Activated B cell treated with CpG ODN at 0.5 μM for 24 hours (primary cell): Measurements from ENCODE around the gene ANP32A. TPM values are rescaled to one million over a fixed set of nuclear protein-coding genes. Genes with fewer than 3 reads are reported as not detected.

Experiments used
- ATAC-seq: fragments of 200-7000 bp; cut with Tn5 transposase; one replicate; pipeline ENCODE4 v1.10.0; 2021; ENCODE audit warnings: low read depth, mild to moderate bottlenecking, moderate library complexity
- CTCF ChIA-PET: fragments of 350-600 bp; sonication (Branson Sonifier 250); formaldehyde crosslinking; loops from one replicate; lab custom pipeline; 2021; ENCODE audit warnings: antibody characterized with exemption; lab: Charles Lee
- POLR2A ChIA-PET: fragments of 350-600 bp; sonication (Branson Sonifier 250); formaldehyde crosslinking; loops from one replicate; lab custom pipeline; 2021; ENCODE audit warnings: antibody characterized with exemption; lab: Charles Lee
- DNase-seq: peaks from one replicate; pipeline ENCODE4 v3.0.0; 2022
- H3K27ac Mint-ChIP-seq: one replicate; pipeline ENCODE4 v1.8.0; 2020; ENCODE audit warnings: mixed read lengths
- H3K27me3 Mint-ChIP-seq: one replicate; pipeline ENCODE4 v1.8.0; 2021; ENCODE audit warnings: mixed read lengths
- H3K36me3 Mint-ChIP-seq: one replicate; pipeline ENCODE4 v1.8.0; 2021; ENCODE audit warnings: low read depth, mixed read lengths
- H3K4me1 Mint-ChIP-seq: one replicate; pipeline ENCODE4 v1.8.0; 2021; ENCODE audit warnings: mixed read lengths
- H3K4me3 Mint-ChIP-seq: one replicate; pipeline ENCODE4 v1.8.0; 2020; ENCODE audit warnings: mild to moderate bottlenecking, mixed read lengths
- H3K9me3 Mint-ChIP-seq: one replicate; pipeline ENCODE4 v1.8.0; 2020; ENCODE audit warnings: mixed read lengths
- CTCF ChIP-seq: fragments of 200-600 bp; IDR thresholded peaks from one replicate; pipeline ENCODE4 v1.8.0; 2022; ENCODE audit warnings: antibody characterized with exemption, mild to moderate bottlenecking
- intact Hi-C: fragments of 100-400 bp; cut with micrococcal nuclease; formaldehyde crosslinking; loops from one replicate; pipeline ENCODE4 v1.15.1; 2024
- total RNA-seq: library from RNA; stranded (reverse); gene quantifications from 2 replicates; pipeline ENCODE4 v1.2.3, GENCODE V29; 2022

The ANP32A gene
- total RNA-seq, 1 donor from 2014 or later: 199 TPM

- intact Hi-C loops: no loop called here
- ATAC-seq (no peak), DNase-seq (no peak)
- POLR2A ChIA-PET: no interaction called here
- H3K27ac Mint-ChIP-seq: no peak overlapping the region
- H3K27me3 Mint-ChIP-seq: no peaks in the 10 kb centered on the region
- no peaks in the 10 kb centered on the region for H3K36me3 Mint-ChIP-seq
- CTCF ChIA-PET: interaction anchor here (1.1 to 1.6 kb wide), 2 partner anchors 96 to 143 kb away, joined by 3 to 15 read pairs; no protein-coding TSS in a partner anchor
- no peaks in the 10 kb centered on the region for H3K9me3 Mint-ChIP-seq
- H3K4me3 Mint-ChIP-seq: no peak overlapping the region
- peaks cover 30% of the 10 kb centered on the region for H3K4me1 Mint-ChIP-seq
- no peak for TF ChIP-seq CTCF
These were observed 88.2 kb downstream of the ANP32A start for GRCh38 chr15:68732451-68732850.

GRCh38 chr15:68730976-68731897 lies 89.5 kb downstream of the ANP32A start:
- Mint-ChIP-seq H3K4me3 (no peak overlapping the region), H3K4me1 (peaks cover 28% of the 10 kb centered on the region), H3K27me3 (peaks cover 2% of the 10 kb centered on the region), H3K9me3 (no peaks in the 10 kb centered on the region), H3K36me3 (no peaks in the 10 kb centered on the region), H3K27ac (no peak overlapping the region)
- ATAC-seq: no peak
- ChIA-PET CTCF (interaction anchor here (1.6 kb wide), 1 partner anchor 144 kb away, joined by 15 read pairs; no protein-coding TSS in a partner anchor), POLR2A (no interaction called here)
- intact Hi-C loops: loop anchor here (1.0 to 2.0 kb wide), 4 partner anchors 52 to 194 kb away; no protein-coding TSS in a partner anchor
- no peak for TF ChIP-seq CTCF
- no peak for DNase-seq

- Mint-ChIP-seq H3K36me3 (no peaks in the 10 kb centered on the region), H3K4me1 (peaks cover 21% of the 10 kb centered on the region), H3K27ac (no peak overlapping the region), H3K9me3 (no peaks in the 10 kb centered on the region), H3K27me3 (peaks cover 2% of the 10 kb centered on the region), H3K4me3 (no peak overlapping the region)
- CTCF ChIA-PET: no interaction called here
- TF ChIP-seq CTCF: no peak
- no peak for ATAC-seq
- DNase-seq: no peak
- POLR2A ChIA-PET: no interaction called here
- intact Hi-C loops: loop anchor here (1.0 to 2.0 kb wide), 4 partner anchors 52 to 195 kb away; no protein-coding TSS in a partner anchor
These were observed 90.2 kb downstream of the ANP32A start for GRCh38 chr15:68730471-68730919.

GRCh38 chr15:68729789-68730411 lies 90.8 kb downstream of the ANP32A start:
- no peak for TF ChIP-seq CTCF
- no peak for ATAC-seq
- H3K4me3 Mint-ChIP-seq: no peak overlapping the region
- H3K27ac Mint-ChIP-seq: no peak overlapping the region
- CTCF ChIA-PET: interaction anchor here (1.1 to 1.4 kb wide), 2 partner anchors 99 to 146 kb away, joined by 3 to 15 read pairs; no protein-coding TSS in a partner anchor
- intact Hi-C loops: loop anchor here (1.0 to 2.0 kb wide), 4 partner anchors 53 to 195 kb away; no protein-coding TSS in a partner anchor
- H3K27me3 Mint-ChIP-seq: peaks cover 2% of the 10 kb centered on the region
- POLR2A ChIA-PET: no interaction called here
- no peaks in the 10 kb centered on the region for H3K36me3 Mint-ChIP-seq
- peaks cover 15% of the 10 kb centered on the region for H3K4me1 Mint-ChIP-seq
- no peaks in the 10 kb centered on the region for H3K9me3 Mint-ChIP-seq
- DNase-seq: no peak

Other genes with a start within 250 kb of the ANP32A start
- gene CORO2B, start 241.9 kb downstream of the ANP32A start, total RNA-seq: 0.64 and 1.0 TPM in 2 replicates
- gene SPESP1, start 109.6 kb upstream of the ANP32A start, total RNA-seq: 0.44 and 0.78 TPM in 2 replicates
- gene NOX5, start 193.8 kb upstream of the ANP32A start, total RNA-seq: 0.05 and 0.09 TPM in 2 replicates